Activated CD8-positive, alpha-beta memory T cell treated with anti-CD3 and anti-CD28 coated beads, Interleukin-2, amount 50 U/mL, for 24 hours (primary cell): Measurements from ENCODE around the gene MACROD2.

Experiments used
- DNase-seq: peaks from one replicate; pipeline ENCODE4 v3.0.0-alpha.2; 2020; ENCODE audit errors: extremely low read depth

The MACROD2 gene

DNA sequence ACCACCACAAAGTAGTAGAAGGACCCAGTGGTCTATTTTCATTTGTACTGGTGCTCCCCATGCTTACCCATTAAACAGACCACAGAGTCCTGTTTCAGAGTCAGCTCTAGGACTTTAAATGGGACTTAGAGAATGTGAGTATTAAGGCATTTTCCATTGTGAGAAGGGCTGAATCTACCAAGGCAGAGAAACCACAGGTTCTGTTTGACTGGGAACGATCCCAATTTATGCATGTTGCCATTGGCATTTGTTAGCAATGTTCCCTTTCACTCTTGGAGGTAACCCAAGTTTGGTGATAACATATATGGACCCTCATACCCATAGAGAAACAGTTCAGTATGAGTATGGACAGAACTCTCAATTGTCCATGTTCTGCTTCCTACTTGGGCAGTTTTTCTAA lies 1905.1 kb downstream of the MACROD2 start:
- DNase-seq, result no peak

DNA sequence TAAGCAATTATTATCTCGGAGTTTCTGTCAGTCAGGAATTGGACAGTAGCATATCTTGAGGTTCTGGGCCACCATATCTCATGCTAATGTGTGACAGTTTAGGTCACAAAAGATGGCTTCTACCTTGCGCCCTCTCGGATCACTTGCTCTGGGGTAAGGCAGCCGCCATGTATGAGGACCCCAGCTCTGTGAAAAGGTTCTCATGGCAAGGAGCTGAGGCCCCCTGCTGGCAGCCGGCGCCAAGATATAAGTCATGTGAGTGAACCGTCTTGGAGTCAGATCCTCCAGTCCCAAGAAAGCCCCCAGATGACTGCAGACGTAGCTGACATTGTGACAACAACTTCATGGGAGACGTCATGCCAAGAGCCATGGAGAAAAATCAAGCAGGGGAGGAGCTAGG lies 1907.2 kb downstream of the MACROD2 start:
- no peak for DNase-seq

DNA sequence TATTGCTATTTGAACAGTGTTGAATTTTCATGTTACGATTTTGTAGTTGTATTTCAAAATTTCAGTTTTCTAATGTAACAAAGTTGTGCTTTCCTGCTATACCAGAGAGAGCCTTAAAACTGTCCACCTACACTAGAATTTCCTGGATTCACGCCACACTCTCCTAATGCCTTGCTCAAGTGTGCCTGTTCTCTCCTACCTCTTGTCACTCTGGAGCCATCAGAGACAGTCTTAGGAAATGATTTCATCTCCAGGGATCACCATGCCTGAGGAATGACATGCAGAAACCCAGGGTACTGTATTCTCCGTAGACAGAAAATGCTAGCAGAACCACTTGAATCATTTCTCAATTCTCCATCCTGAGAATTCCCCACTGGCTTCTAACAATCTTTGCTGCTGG lies 1910.3 kb downstream of the MACROD2 start:
- DNase-seq, result no peak

DNA sequence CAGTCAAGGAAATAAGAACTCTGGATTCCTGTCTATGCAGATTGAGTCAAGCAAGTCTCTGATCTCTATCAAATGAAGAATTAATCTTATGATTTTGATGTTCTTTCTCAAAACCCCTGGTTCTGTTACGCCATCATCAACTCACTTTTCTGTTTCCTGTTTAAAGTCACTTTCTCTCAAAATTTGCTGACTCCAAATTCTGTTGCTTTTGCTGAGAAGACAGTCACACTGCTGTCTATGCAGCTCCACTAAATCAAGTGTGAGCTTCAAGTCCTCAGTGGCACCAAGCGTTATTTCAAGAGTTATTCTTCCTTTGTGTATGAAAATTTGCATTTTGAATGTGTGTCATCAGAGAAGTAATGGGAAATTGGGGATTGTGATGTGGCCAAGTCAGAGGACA lies 1914.7 kb downstream of the MACROD2 start:
- DNase-seq, result no peak

DNA sequence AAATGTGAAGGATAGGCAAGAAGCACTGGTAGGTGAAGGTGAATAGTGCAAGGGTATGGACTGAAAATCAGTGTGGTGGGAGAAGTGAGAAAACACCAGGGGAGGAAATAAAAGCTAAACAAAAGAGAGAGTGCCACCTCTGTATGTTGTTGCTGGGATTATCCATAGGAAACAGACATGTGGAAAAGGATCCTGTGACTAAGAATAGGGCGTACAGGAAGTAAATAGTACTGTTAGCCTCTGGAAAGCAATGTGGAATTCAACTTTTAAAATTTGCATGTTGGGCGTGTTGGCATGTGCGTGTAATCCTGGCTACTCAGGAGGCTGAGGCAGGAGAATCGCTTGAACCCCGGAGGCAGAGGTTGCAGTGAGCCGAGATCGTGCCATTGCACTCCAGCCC lies 1916.3 kb downstream of the MACROD2 start:
- no peak for DNase-seq

DNA sequence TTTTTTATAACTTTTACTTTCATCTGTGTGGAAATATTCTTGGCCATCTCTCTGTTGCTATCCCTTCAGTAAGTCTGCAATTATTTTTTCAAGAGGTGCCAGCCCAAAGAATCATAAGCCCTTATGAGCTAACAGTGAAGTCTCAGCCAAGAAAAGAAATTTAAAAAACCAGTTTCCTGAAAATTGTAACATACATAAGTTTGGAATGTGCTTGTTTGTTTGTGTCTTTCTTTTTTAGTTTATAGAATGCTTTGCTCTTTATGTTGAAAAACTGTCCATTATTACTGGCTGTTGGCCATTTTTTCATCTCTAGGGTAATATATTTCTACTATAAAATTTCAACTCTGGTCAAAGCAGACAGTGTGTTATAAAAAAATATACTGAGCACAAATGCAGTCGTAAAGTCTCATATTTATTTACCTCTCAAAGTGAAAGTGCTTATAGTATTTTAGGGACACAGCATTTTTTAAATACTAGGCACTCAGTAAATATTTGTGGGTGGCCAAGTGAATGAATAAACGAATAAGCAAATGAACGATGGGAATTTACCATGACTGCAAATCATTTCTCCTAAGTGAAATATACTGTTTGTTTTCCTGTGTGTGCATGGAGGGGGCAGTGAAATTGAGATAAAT lies 1918.2 kb downstream of the MACROD2 start:
- DNase-seq, result no peak

DNA sequence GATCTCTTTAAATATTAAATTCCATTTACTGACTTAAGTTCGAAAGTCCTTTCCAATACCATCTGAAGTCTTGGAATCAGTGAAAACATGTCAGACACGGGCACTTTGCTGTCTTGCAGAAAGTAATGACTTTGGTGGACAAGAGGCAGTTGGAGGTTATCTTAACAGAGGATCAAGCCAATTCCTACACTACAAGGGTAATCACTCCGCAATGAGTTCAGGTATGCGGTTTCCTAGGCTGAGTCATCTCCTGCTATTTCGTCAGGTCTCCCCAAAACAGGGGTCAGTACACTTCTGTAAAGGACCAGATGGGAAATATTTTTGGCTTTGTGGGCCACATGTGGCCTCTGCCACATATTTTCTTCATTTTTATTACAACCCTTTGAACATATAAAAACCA lies 1921.3 kb downstream of the MACROD2 start:
- DNase-seq, result no peak

DNA sequence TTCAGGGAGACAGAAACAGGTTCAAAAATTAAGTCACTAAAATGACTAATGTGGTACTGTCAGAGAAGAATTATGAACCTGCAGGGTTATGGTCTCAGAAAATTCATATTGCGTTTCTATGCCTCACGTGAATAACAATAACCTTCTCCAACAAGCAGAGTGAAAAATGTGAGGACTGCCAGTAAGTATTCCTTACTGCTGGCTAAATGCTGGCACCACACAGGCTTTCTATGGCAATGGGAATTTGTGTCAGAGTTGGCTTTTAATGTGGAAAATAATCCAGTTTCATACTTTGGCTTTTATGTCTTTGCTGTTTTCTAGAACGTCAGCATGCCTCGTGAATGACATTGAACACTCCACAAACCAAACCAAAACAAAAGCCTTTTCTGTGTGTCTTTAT lies 1922.0 kb downstream of the MACROD2 start:
- no peak for DNase-seq

DNA sequence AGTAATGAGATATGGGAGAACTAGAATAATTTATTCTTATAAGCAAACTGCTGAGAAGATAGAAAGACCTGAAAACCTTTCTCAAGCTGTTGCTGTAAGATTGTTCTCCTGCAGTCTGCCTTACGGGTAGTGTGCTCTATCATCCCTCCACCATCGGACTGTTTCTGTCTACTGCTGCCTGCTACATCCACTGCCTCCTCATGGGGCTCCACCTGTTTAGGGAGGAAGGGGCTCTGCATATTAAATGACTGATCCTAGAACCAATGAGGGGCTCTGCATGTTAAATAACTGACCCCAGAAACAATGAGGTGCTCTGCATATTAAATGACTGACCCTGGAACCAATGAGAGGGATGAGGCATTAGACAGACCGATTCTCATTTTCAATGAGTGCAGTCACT lies 1923.3 kb downstream of the MACROD2 start:
- DNase-seq, result no peak

DNA sequence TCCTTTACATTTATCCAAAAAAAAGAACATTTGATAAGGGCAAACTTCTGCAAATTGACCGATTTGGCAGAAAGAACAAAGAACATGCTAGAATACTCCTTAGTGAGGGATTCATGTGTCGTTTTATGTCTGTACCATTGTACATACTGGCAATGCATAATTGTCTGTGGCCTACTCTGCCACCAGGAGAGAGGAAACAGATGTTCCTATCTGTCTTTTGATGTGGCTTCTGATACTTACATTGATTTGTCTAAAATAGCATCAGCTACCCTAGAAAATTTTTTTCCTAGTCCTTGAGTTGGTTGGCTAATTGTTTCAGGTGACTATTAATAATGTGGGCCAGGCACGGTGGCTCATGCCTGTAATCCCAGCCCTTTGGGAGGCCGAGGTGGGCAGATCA lies 1923.8 kb downstream of the MACROD2 start:
- DNase-seq, result no peak

DNA sequence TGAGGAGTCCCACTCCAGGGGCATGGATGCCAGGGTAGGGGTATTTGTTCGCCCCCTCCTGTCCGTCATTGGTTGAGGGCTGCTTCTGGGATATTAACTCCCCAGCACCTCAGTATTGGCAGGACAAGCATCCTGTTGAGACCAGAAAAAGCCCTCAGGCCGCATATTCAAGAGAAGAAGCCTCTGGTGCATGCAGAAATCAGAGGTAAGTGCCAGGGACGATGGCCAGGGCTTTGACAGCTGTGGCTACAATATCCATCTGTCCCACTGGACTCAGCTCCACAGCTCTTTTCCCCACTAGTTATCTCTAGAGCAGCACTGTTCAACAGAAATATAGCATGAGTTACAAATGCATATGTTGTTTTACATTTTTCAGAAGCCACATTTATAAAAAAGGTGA lies 1926.6 kb downstream of the MACROD2 start:
- no peak for DNase-seq

DNA sequence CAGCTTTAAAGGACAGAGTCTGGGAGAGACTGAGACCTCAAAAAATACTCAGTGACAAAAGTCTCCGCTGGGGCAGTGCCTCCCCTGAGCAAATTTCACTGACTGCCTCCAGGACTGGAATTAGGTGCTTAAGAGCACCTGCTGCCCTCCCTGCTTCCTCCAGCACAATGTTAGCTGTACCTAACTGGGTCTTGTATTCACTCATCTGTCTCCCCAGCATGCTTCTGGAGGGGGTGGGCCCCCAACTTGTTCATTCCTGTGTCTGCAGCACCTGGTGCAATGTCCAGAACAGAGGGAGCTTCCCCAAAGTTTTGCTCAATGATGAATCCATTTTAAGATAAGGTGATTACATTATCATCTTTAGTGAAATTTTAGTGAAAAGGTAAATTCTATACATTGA lies 1927.2 kb downstream of the MACROD2 start:
- no peak for DNase-seq

DNA sequence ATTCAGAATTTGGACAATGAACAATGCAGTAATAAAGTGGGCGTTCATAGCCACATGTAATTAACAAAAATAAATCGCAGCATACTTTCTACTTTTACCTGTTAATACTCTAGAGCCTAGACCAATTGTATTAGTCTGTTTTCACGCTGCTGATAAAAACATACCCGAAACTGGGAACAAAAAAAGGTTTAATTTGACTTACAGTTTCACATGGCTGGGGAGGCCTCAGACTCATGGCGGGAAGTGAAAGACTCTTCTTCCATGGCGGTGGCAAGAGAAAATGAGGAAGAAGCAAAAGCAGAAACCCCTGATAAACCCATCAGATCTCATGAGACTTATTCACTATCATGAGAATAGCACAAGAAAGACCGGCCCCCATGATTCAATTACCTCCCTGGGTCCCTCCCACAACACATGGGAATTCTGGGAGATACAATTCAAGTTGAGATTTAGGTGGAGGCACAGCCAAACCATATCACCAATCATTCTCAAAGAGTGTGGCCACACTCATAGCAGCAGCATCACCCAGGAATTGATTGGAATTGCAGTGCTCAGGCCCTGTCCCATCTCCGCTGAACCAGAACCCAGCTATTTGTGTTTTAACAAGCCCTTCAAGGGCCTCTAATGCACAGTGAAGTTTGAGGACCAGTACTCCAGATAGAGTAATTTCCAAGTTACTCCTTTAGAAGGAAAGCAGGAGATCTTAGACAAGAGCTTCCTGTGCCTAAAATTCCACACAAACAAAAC lies 1927.9 kb downstream of the MACROD2 start:
- DNase-seq, result no peak

DNA sequence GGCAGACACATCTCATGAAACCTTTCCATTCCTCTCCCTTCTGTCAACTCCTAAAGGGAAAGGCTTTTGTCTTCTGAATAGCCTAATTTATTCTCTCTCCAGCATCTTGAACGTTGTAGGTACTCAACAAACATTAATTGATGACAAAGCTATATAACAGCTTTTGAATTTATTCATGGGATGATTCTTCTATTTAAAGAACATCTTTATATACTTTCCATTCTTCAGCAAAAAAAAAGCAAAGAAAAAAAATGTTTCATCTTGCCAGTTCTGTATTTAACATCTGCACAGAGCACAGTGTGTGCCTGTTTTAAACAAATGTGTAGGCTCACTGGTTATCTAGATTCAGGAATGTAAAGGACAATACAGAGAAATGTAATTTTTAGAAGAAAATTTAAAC lies 1929.2 kb downstream of the MACROD2 start:
- DNase-seq, result no peak

DNA sequence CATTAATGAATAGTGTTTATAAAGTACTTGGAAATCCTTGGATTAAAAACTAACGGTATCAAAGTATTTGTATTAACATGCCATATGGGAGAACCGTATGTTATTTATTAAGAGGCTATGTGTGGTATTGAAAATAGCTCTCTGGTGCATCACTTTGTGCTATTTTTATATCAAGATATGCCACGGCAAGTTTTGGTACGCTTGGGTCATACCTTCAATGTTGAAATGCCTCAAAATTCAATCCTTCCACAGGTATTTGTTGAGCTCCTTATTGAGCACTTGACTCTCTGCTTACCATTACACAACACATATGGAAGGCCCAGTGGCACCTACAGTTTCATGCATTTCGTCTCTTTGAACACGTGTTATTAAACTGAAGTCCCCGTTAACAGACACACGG lies 1930.1 kb downstream of the MACROD2 start:
- no peak for DNase-seq

DNA sequence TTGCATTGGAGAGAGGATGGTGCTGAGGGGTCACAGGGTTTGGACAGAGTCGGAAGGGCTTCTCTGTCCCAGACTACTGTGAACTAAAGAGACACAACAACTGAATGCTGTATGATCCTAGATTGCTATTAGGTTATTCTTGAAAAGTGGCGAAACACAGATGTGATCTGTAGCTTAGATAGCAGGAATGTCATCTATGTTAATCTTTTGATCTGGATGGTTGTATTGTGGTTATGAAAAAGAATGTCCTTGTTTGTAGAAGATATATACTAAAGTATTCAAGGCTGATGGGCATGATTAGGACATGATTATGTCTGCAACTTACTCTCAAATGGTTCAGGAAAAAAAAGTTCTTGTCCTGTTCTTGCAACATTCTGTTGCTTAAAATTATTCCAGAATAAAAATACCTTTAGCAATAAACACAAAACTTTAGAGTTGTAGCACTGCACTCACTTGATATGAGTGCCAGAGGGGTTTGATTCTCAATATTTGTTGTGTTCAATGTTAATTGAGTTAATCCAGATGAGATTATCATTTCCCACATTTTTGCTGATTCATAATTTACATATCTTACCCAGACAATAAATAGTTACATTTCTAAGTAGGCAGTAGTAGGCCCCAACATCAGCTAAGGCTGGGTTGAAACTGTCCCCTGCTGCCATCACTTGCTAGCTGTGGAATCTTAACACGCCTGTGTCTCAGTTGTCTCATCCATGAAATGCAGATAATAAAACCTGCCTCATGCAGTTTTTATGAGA lies 1932.8 kb downstream of the MACROD2 start:
- no peak for DNase-seq

DNA sequence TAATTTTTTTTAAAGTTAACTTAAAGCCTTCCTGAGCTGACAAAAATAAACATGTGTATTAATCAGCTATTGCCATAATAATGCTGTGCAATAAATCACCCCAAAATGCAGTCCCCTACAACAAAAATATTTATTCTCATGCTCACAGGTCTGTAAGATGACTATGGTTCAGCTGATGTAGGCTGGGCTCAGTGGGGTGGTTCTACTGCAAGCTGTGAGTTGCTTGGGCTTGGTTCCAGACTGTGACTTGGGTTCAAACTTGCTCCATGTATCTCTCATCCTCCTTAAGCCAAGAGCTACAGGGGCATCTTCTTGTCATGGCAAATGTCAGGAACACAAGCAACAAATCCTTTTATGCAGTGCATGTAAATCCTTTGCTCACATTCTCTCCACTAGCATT lies 1933.6 kb downstream of the MACROD2 start:
- no peak for DNase-seq

DNA sequence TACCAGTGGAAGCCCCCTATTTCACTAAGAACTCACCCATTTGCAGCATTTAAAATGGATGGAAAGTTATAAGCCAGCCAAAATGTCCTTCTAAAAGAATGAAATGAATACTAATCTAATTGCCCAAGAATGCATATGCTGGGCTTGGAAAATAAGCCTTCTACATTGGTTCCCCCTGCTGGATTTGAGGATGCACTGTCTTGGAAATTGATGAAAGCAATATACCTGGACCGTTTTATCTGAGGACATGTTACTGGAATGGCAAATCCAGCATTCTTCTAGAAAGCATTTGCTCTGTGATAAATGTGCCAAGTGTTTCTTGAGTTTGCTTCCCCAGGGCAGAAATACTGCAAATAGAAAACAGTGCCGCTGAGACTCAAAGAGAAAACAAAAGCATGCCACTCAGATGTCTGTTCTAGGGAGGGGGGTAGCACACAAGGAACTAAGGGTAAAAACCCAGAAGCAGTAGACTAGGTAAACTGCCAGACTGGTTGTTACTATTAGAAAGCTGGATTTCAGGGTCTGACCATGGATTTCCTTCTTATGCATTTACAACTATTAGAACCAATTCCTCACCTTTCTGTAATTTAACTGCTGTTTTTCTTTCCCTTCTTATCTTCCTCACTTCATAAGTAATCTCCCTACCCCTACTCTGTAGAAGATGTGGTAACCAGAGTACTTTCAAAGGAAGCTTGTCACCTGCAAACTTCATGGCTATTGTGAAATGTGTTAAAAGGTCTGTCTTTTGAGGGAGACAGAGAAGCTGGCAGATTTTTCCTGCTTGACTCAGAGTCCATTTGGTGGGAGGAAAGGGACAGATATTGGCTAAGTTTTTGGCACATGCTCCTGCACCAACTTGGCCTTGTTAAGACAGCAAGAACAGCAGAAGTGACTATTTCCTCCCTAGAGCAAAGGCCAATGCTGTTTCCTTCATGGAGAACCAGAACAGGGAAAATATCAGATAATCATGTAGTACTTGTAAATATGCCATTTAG lies 1935.3 kb downstream of the MACROD2 start:
- DNase-seq, result no peak

DNA sequence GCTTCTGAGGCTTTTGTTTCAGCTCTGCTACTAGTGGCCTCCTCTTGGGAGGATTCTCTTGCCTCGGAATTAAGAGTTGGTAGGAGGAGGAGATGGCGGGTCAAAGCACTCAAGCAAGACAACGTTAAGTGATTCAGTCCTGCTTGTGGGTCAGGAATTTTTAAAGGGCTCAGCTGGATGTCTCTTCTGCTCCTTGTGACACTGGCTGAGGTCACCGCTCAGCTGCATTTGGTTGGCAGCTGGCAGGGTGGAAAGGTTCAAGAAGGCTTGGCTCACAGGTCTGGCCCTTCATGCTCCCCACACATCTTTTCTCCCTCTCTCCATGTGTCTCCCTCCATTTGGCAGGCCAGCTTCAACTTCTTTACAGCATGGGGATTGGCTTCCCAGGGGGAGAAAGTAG lies 1936.6 kb downstream of the MACROD2 start:
- no peak for DNase-seq

DNA sequence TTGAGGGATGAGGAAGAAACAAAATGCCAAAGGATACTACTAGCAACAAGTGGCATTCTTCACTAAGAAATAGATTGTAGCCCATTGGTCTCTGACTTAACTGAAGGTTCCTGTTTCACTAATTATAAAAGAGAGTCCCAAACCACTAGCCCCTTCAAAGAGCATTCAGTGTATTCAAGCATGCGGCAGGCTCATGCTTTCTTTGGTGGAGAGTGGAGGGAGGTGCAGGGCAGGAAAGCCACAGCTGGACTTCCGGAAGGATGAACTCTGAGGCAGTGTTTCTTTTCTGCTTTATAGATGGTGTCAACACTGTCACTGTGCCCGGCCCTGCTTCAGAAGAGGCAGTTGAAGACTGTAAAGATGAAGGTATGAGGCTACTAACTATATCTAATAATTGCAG lies 1941.9 kb downstream of the MACROD2 start:
- no peak for DNase-seq

DNA sequence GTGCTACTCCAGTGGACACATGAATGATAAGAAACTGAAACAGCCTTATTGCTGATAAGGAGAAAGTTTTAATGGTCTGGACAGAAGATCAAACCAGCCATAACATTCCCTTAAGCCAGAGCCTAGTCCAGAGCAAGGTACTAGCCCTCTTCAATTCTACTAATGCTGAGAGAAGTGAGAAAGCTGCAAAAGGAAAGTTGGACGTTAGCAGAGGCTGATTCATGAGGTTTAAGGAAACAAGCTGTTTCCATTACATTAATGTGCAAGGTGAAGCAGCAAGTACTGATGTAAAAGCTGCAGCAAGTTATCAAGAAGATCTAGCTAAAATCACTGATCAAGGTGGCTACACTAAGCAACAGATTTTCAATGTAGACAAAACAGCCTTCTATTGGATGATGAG lies 1943.5 kb downstream of the MACROD2 start:
- DNase-seq, result no peak

DNA sequence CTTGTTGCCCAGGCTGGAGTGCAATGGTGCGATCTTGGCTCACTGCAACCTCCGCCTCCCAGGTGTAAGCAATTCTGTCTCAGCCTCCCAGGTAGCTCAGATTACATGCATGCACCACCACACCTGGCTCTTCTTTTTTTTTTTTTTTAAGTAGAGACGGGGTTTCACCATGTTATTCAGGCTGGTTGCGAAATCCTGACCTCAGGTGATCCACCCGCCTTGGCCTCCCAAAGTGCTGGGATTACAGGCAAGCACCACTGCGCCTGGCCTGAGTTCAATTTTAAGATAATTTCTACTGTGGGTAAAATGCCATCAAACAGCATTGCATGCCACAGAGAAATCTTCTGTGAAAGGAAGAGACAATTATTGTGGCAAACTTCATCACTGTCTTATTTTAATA lies 1944.8 kb downstream of the MACROD2 start:
- no peak for DNase-seq
